HCT116 (cell line): ENCODE results near the gene SVIP.

Source experiments
- CTCF ChIP-seq, 3 experiments: fragments of 200-600 bp in 1 of 3; sonication (generic) in 1 of 3; IDR thresholded peaks in 2 of 3; conservative IDR thresholded peaks in 1 of 3; 2 replicates each; pipeline ENCODE4 v1.5.1; 2012 to 2017; ENCODE audit warnings: low read depth in 2 of 3, low read length in 2 of 3, antibody characterized with exemption in 1 of 3, borderline replicate concordance in 1 of 3, control low read depth in 1 of 3, mild to moderate bottlenecking in 1 of 3, mixed read lengths in 1 of 3, mixed run types in 1 of 3, moderate library complexity in 1 of 3; ENCODE audit not compliant: insufficient read depth in 1 of 3
- EZH2 ChIP-seq: fragments of 200-600 bp; sonication (generic); IDR thresholded peaks from 2 replicates; pipeline ENCODE4 v1.6.1; 2017; ENCODE audit warnings: antibody characterized with exemption, mixed run types
- POLR2A ChIP-seq: IDR thresholded peaks from 2 replicates; pipeline ENCODE4 v1.7.0; 2011; ENCODE audit warnings: borderline replicate concordance; ENCODE audit not compliant: insufficient read depth, insufficient read length; ENCODE audit errors: extremely low read depth
- POLR2AphosphoS5 ChIP-seq: IDR thresholded peaks from 2 replicates; pipeline ENCODE4 v1.6.1; 2011; ENCODE audit warnings: mild to moderate bottlenecking, low read depth, low read length, moderate library complexity
- SIN3A ChIP-seq: IDR thresholded peaks from 2 replicates; pipeline ENCODE4 v1.6.1; 2012; ENCODE audit warnings: low read depth
- TCF7L2 ChIP-seq: IDR thresholded peaks from 2 replicates; pipeline ENCODE4 v1.7.0; 2011; ENCODE audit warnings: borderline replicate concordance, inconsistent platforms; ENCODE audit not compliant: insufficient read depth, insufficient read length; ENCODE audit errors: extremely low read depth
- TF ChIP-seq, protein P1 (sequence below): IDR thresholded peaks from 2 replicates; pipeline ENCODE4 v1.6.1; 2012; ENCODE audit warnings: low read depth
- TF ChIP-seq, protein P2 (sequence below): IDR thresholded peaks from 2 replicates; pipeline ENCODE4 v1.6.1; 2012

DNA sequence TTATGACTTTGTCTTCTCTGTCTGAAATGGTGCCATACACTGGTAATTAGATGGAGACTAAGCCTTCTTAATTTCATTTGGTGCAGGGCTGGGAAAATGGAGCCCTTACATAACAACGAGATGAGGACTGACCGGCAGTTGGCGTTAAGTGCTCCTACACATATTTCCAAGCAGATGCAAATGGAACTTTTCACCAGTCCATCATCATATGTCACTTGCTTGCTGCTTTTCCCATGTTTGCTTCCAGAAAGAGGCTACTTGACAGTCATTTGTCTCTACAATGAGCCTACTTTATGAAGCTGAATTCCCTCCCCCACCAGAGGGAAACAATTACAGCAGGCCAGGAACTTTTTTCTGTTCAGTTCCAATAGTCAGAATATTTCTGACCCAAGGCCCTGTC is 32.6 kb downstream of the SVIP start:
- no peak for TF ChIP-seq POLR2A
- TF ChIP-seq SIN3A, result no peak
- TF ChIP-seq, protein P1, sequence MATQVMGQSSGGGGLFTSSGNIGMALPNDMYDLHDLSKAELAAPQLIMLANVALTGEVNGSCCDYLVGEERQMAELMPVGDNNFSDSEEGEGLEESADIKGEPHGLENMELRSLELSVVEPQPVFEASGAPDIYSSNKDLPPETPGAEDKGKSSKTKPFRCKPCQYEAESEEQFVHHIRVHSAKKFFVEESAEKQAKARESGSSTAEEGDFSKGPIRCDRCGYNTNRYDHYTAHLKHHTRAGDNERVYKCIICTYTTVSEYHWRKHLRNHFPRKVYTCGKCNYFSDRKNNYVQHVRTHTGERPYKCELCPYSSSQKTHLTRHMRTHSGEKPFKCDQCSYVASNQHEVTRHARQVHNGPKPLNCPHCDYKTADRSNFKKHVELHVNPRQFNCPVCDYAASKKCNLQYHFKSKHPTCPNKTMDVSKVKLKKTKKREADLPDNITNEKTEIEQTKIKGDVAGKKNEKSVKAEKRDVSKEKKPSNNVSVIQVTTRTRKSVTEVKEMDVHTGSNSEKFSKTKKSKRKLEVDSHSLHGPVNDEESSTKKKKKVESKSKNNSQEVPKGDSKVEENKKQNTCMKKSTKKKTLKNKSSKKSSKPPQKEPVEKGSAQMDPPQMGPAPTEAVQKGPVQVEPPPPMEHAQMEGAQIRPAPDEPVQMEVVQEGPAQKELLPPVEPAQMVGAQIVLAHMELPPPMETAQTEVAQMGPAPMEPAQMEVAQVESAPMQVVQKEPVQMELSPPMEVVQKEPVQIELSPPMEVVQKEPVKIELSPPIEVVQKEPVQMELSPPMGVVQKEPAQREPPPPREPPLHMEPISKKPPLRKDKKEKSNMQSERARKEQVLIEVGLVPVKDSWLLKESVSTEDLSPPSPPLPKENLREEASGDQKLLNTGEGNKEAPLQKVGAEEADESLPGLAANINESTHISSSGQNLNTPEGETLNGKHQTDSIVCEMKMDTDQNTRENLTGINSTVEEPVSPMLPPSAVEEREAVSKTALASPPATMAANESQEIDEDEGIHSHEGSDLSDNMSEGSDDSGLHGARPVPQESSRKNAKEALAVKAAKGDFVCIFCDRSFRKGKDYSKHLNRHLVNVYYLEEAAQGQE, result no peak
- no peak for TF ChIP-seq CTCF (IDR thresholded peaks at IDR 0.05 in 2 of 3, conservative IDR thresholded peaks at IDR 0.05 in 1 of 3; ENCODE audit: borderline replicate concordance in 1 of 3, insufficient read depth in 1 of 3, low read depth in 2 of 3, low read length in 2 of 3)
- no peak for TF ChIP-seq EZH2
- TF ChIP-seq, protein P2, sequence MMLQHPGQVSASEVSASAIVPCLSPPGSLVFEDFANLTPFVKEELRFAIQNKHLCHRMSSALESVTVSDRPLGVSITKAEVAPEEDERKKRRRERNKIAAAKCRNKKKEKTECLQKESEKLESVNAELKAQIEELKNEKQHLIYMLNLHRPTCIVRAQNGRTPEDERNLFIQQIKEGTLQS, result no peak
- no peak for TF ChIP-seq TCF7L2
- TF ChIP-seq POLR2AphosphoS5, result no peak
